ENCODE results near the gene GRIN2A. TPM values are rescaled to one million over a fixed set of nuclear protein-coding genes. Genes with fewer than 3 reads are reported as not detected.

The GRIN2A gene
- total and polyA plus RNA-seq, 2 of the 8 experiments (the other 6 are each of a cell fraction or from before 2014, with no cell fraction given) = 0.18 to 1.8 TPM

DNA sequence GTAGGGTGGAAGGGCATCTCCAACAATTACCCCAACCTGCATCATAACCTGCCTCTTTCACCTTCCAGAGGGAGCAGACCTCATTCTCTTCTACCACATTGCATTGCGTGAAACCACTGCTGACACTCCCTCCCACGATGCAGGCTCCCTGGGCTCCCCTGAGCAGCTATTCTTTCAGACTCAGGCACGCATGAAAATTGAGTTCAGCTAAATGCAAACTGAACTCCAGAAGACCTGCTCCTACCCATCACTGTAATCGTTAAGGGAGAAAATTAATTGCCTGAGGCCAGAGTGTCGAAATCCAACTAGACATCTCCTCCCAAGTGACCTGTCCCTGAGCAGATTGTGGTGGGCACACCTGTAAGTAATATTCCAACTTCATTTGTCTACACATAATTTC, 186.0 kb downstream of the GRIN2A start:
- Histone ChIP-seq H2BK15ac (ENCODE audit: low read length) (no peak overlapping the region), H4K8ac (ENCODE audit: extremely low read depth, insufficient read depth, low read length) (no peak overlapping the region), H3K4me3 (ENCODE audit: extremely low read depth in 1 of 4, insufficient read depth in 2 of 4, low read depth in 3 of 4, low read length in 4 of 4) (no peak overlapping the region), H2BK5ac (ENCODE audit: low read depth, low read length) (no peak overlapping the region), H3K79me2 (ENCODE audit: control insufficient read depth in 1 of 2, insufficient read depth in 2 of 2, low read length in 2 of 2) (no peaks in the 10 kb centered on the region), H3K27me3 (replicated peaks in 1 of 4; ENCODE audit: control insufficient read depth in 3 of 4, extremely low read depth in 1 of 4, insufficient read depth in 3 of 4, low read length in 3 of 4) (no peaks in the 10 kb centered on the region), H4K91ac (replicated peaks; ENCODE audit: insufficient read length, low read length) (no peak overlapping the region), H3K23ac (ENCODE audit: insufficient read length) (no peak overlapping the region), H4K5ac (ENCODE audit: insufficient read length, low read depth, low read length) (no peak overlapping the region), H3K4me2 (ENCODE audit: insufficient read depth in 1 of 2, low read depth in 2 of 2, low read length in 2 of 2) (no peak overlapping the region), H2BK12ac (ENCODE audit: low read depth, low read length) (no peak overlapping the region), H3K18ac (ENCODE audit: extremely low read depth, low read length) (no peak overlapping the region), H3K14ac (ENCODE audit: insufficient read length) (no peak overlapping the region), H2BK120ac (replicated peaks; ENCODE audit: low read depth, low read length) (no peak overlapping the region), H3K56ac (replicated peaks; ENCODE audit: insufficient read length, low read depth, low read length) (no peak overlapping the region), H4K20me1 (replicated peaks in 1 of 2; ENCODE audit: control insufficient read depth in 1 of 2, insufficient read depth in 2 of 2, low read length in 2 of 2) (no peaks in the 10 kb centered on the region), H3K9me3 (ENCODE audit: insufficient read depth in 2 of 2, low read depth in 1 of 2, low read length in 1 of 2) (0 out of 4 replicates have a peak, but pooled peaks cover 0 to 3% of the 10 kb centered on the region in 2 experiments), H3K23me2 (ENCODE audit: low read depth, low read length) (no peaks in the 10 kb centered on the region; the same call in 1 of the 2 replicates), H3K36me3 (ENCODE audit: control insufficient read depth in 2 of 4, insufficient read depth in 4 of 4, low read length in 3 of 4) (no peaks in the 10 kb centered on the region), H3K4me1 (replicated peaks in 1 of 4; ENCODE audit: control insufficient read depth in 3 of 4, insufficient read depth in 4 of 4, low read length in 3 of 4) (peaks cover 0 to 4% (median 0%) of the 10 kb centered on the region in 4 experiments; a peak in 1 of 7 replicates), H3K27ac (ENCODE audit: low read depth, low read length) (no peak overlapping the region), H3K4ac (replicated peaks; ENCODE audit: insufficient read length, low read depth, low read length) (no peak overlapping the region), H2BK20ac (ENCODE audit: low read length) (no peak overlapping the region), H2AFZ (ENCODE audit: low read length) (no peak overlapping the region), H2AK5ac (ENCODE audit: low read depth, low read length) (no peak overlapping the region), H3K79me1 (ENCODE audit: low read depth, low read length) (no peaks in the 10 kb centered on the region), H3K9ac (replicated peaks in 1 of 4; ENCODE audit: extremely low read depth in 1 of 4, low read depth in 3 of 4, low read length in 3 of 4) (no peak overlapping the region)
- CTCF ChIA-PET (ENCODE audit: partially characterized antibody) = no interaction called here
- DNase-seq (ENCODE audit: low read depth in 1 of 2, low spot score in 2 of 2) = no peak
- FAIRE-seq = no peak
- WGBS, 2 experiments (ENCODE audit: extremely low coverage in 1 of 2, insufficient coverage in 1 of 2, insufficient read length in 1 of 2, insufficient replicate concordance in 2 of 2, low coverage in 1 of 2, low lambda C conversion rate in 2 of 2, missing lambda C conversion rate in 1 of 2) = 75% methylated on average over 5 of the region's 5 CpGs; no CpG with 5 or more reads in 1 of the 2 experiments
- POLR2A ChIA-PET (ENCODE audit: partially characterized antibody) = no interaction called here
- TF ChIP-seq BACH1 (IDR thresholded peaks at IDR 0.05; ENCODE audit: low read length) (no peak), SAP30 (IDR thresholded peaks at IDR 0.05; ENCODE audit: insufficient read depth, insufficient replicate concordance, low read length) (no peak), KDM5A (IDR thresholded peaks at IDR 0.05; ENCODE audit: low read length) (no peak), RAD21 (IDR thresholded peaks at IDR 0.05 in 1 of 2, conservative IDR thresholded peaks at IDR 0.05 in 1 of 2; ENCODE audit: low read depth in 2 of 2, low read length in 2 of 2) (no peak), CTBP2 (IDR thresholded peaks at IDR 0.05; ENCODE audit: borderline replicate concordance, insufficient read depth, insufficient read length, low read length) (no peak), SRF (IDR thresholded peaks at IDR 0.05; ENCODE audit: low read depth, low read length) (no peak), CHD2 (IDR thresholded peaks at IDR 0.05; ENCODE audit: low read length) (no peak), MAFK (IDR thresholded peaks at IDR 0.05; ENCODE audit: low read depth, low read length) (no peak), EZH2 (IDR thresholded peaks at IDR 0.05; ENCODE audit: low read depth, low read length, severe bottlenecking) (no peak), EP300 (IDR thresholded peaks at IDR 0.05; ENCODE audit: borderline replicate concordance in 1 of 2, low read depth in 2 of 2, low read length in 2 of 2) (no peak), CBX5 (IDR thresholded peaks at IDR 0.05; ENCODE audit: low read depth, low read length) (no peak), FOSL1 (IDR thresholded peaks at IDR 0.05; ENCODE audit: insufficient read depth, low read depth, low read length) (no peak), NRF1 (IDR thresholded peaks at IDR 0.05; ENCODE audit: low read depth, low read length) (no peak)
